ENCODE data around the gene PCDHGC5. TPM values are rescaled to one million over a fixed set of nuclear protein-coding genes. Genes with fewer than 3 reads are reported as not detected.
A peak's percentile ranks its signal among the peaks of the same experiment; 100 is the strongest.

The PCDHGC5 gene
- total RNA-seq, 1 donor from 2014 or later = 0.06 TPM

GRCh38 chr5:141522301-141522700 is 33.4 kb downstream of the PCDHGC5 start:
- TF ChIP-seq CTCF (conservative IDR thresholded peaks at IDR 0.05; ENCODE audit: low read depth, low read length) = no peak
- H3K4me3 ChIP-seq (ENCODE audit: low read depth, low read length) = no peak overlapping the region
- DNase-seq (ENCODE audit: low read depth) = no peak

- no peak overlapping the region for H3K4me3 ChIP-seq (ENCODE audit: low read depth, low read length)
- no peak for DNase-seq (ENCODE audit: low read depth)
- TF ChIP-seq CTCF (conservative IDR thresholded peaks at IDR 0.05; ENCODE audit: low read depth, low read length) = no peak
These were observed 35.1 kb downstream of the PCDHGC5 start for GRCh38 chr5:141523991-141524390.

- peak; percentile 100 for TF ChIP-seq CTCF (conservative IDR thresholded peaks at IDR 0.05; ENCODE audit: low read depth, low read length)
- H3K4me3 ChIP-seq (ENCODE audit: low read depth, low read length) = no peak overlapping the region
- no peak for DNase-seq (ENCODE audit: low read depth)
These were observed 36.0 kb downstream of the PCDHGC5 start for GRCh38 chr5:141524604-141525597.

GRCh38 chr5:141525653-141526052 is 36.8 kb downstream of the PCDHGC5 start:
- TF ChIP-seq CTCF (conservative IDR thresholded peaks at IDR 0.05; ENCODE audit: low read depth, low read length) = no peak
- no peak for DNase-seq (ENCODE audit: low read depth)
- no peak overlapping the region for H3K4me3 ChIP-seq (ENCODE audit: low read depth, low read length)

GRCh38 chr5:141527426-141527825 is 38.5 kb downstream of the PCDHGC5 start:
- TF ChIP-seq CTCF (conservative IDR thresholded peaks at IDR 0.05; ENCODE audit: low read depth, low read length) = no peak
- no peak overlapping the region for H3K4me3 ChIP-seq (ENCODE audit: low read depth, low read length)
- DNase-seq (ENCODE audit: low read depth) = no peak

GRCh38 chr5:141528291-141528984 is 39.6 kb downstream of the PCDHGC5 start:
- no peak overlapping the region for H3K4me3 ChIP-seq (ENCODE audit: low read depth, low read length)
- no peak for TF ChIP-seq CTCF (conservative IDR thresholded peaks at IDR 0.05; ENCODE audit: low read depth, low read length)
- DNase-seq (ENCODE audit: low read depth) = no peak
